H9 (cell line): ENCODE results near the gene MGRN1. TPM values are rescaled to one million over a fixed set of nuclear protein-coding genes. Genes with fewer than 3 reads are reported as not detected.

Experiments used
- DNase-seq: peaks from one replicate; pipeline ENCODE4 v3.0.0-alpha.2; 2017
- H2AFZ ChIP-seq: one replicate; pipeline ENCODE4 v1.6.1; 2013; ENCODE audit warnings: mild to moderate bottlenecking, low read length, control low read depth, moderate library complexity
- H2AK5ac ChIP-seq: 2 replicates; pipeline ENCODE4 v1.6.1; 2013; ENCODE audit warnings: low read length, control low read depth, mixed read lengths; ENCODE audit not compliant: insufficient read length
- H2BK120ac ChIP-seq: one replicate; pipeline ENCODE4 v1.6.1; 2013; ENCODE audit warnings: low read depth, mild to moderate bottlenecking, low read length, control low read depth, inconsistent platforms; ENCODE audit not compliant: poor library complexity, severe bottlenecking
- H2BK12ac ChIP-seq: 2 replicates; pipeline ENCODE4 v1.6.1; 2013; ENCODE audit warnings: low read length, control low read depth, mixed read lengths, low read depth; ENCODE audit not compliant: insufficient read length
- H2BK15ac ChIP-seq: 2 replicates; pipeline ENCODE4 v1.6.1; 2013; ENCODE audit warnings: low read depth, low read length, control low read depth
- H2BK20ac ChIP-seq: one replicate; pipeline ENCODE4 v1.6.1; 2013; ENCODE audit warnings: low read depth, mild to moderate bottlenecking, low read length, control low read depth, inconsistent platforms; ENCODE audit not compliant: poor library complexity, severe bottlenecking
- H2BK5ac ChIP-seq: 2 replicates; pipeline ENCODE4 v1.6.1; 2013; ENCODE audit warnings: low read length, control low read depth, mixed read lengths; ENCODE audit not compliant: insufficient read length
- H3K14ac ChIP-seq: 2 replicates; pipeline ENCODE4 v1.6.1; 2013; ENCODE audit warnings: low read length, control low read depth; ENCODE audit not compliant: insufficient read depth
- H3K18ac ChIP-seq: 2 replicates; pipeline ENCODE4 v1.6.1; 2013; ENCODE audit warnings: low read depth, mild to moderate bottlenecking, mixed read lengths, low read length, control low read depth; ENCODE audit not compliant: insufficient read length
- H3K23ac ChIP-seq: 2 replicates; pipeline ENCODE4 v1.6.1; 2013; ENCODE audit warnings: low read length, control low read depth, mixed read lengths, low read depth; ENCODE audit not compliant: insufficient read length
- H3K23me2 ChIP-seq: 2 replicates; pipeline ENCODE4 v1.6.1; 2013; ENCODE audit warnings: low read depth, mild to moderate bottlenecking, mixed read lengths, low read length, control low read depth; ENCODE audit not compliant: insufficient read length, poor library complexity, severe bottlenecking
- H3K27ac ChIP-seq: 2 replicates; pipeline ENCODE4 v1.5.1; 2013; ENCODE audit warnings: low read length, control low read depth, mixed read lengths, low read depth; ENCODE audit not compliant: insufficient read length
- H3K27me3 ChIP-seq: 2 replicates; pipeline ENCODE4 v1.6.1; 2013; ENCODE audit warnings: low read length, control low read depth, inconsistent platforms; ENCODE audit not compliant: insufficient read depth
- H3K4ac ChIP-seq: 2 replicates; pipeline ENCODE4 v1.6.1; 2013; ENCODE audit warnings: low read depth, mild to moderate bottlenecking, control low read depth, inconsistent platforms, low read length, moderate library complexity
- H3K4me1 ChIP-seq: 2 replicates; pipeline ENCODE4 v1.6.1; 2013; ENCODE audit warnings: low read length, control low read depth, inconsistent platforms; ENCODE audit not compliant: insufficient read depth
- H3K4me2 ChIP-seq: 2 replicates; pipeline ENCODE4 v1.6.1; 2013; ENCODE audit warnings: low read length, control low read depth, mixed read lengths; ENCODE audit not compliant: insufficient read length, insufficient read depth
- H3K56ac ChIP-seq: 2 replicates; pipeline ENCODE4 v1.6.1; 2013; ENCODE audit warnings: low read depth, mild to moderate bottlenecking, mixed read lengths, low read length, control low read depth; ENCODE audit not compliant: insufficient read length
- H3K79me1 ChIP-seq: 2 replicates; pipeline ENCODE4 v1.6.1; 2013; ENCODE audit warnings: low read depth, mild to moderate bottlenecking, moderate library complexity, low read length, control low read depth, inconsistent platforms; ENCODE audit not compliant: insufficient read depth, poor library complexity, severe bottlenecking
- H3K79me2 ChIP-seq: 2 replicates; pipeline ENCODE4 v1.6.1; 2013; ENCODE audit warnings: low read length, control low read depth, inconsistent platforms; ENCODE audit not compliant: insufficient read depth
- H3K9ac ChIP-seq: 2 replicates; pipeline ENCODE4 v1.6.1; 2013; ENCODE audit warnings: low read length, control low read depth, mixed read lengths; ENCODE audit not compliant: insufficient read length; ENCODE audit errors: extremely low read depth
- H3K9me3 ChIP-seq: one replicate; pipeline ENCODE4 v1.6.1; 2013; ENCODE audit warnings: low read depth, low read length, inconsistent platforms; ENCODE audit not compliant: control insufficient read depth
- H3T11ph ChIP-seq: one replicate; pipeline ENCODE4 v1.6.1; 2013; ENCODE audit warnings: mild to moderate bottlenecking, low read length, control low read depth, inconsistent platforms
- H4K20me1 ChIP-seq: one replicate; pipeline ENCODE4 v1.6.1; 2013; ENCODE audit not compliant: control insufficient read depth, insufficient read length, insufficient read depth
- H4K5ac ChIP-seq: 2 replicates; pipeline ENCODE4 v1.6.1; 2013; ENCODE audit warnings: low read depth, mild to moderate bottlenecking, mixed read lengths, low read length, control low read depth; ENCODE audit not compliant: insufficient read length
- H4K8ac ChIP-seq: replicated peaks from 2 replicates; pipeline ENCODE4 v1.6.1; 2013; ENCODE audit warnings: low read length, control low read depth, mixed read lengths, low read depth; ENCODE audit not compliant: insufficient read length
- H4K91ac ChIP-seq: 2 replicates; pipeline ENCODE4 v1.6.1; 2013; ENCODE audit warnings: low read depth, mild to moderate bottlenecking, moderate library complexity, mixed read lengths, low read length, control low read depth; ENCODE audit not compliant: insufficient read length
- H3K27ac Mint-ChIP-seq, 3 experiments: 2 replicates in 2 of 3; 3 replicates in 1 of 3; pipeline ENCODE4 v1.8.0; 2020 to 2021; ENCODE audit warnings: mixed read lengths in 3 of 3, mild to moderate bottlenecking in 1 of 3, moderate library complexity in 1 of 3
- H3K27me3 Mint-ChIP-seq: 2 replicates; pipeline ENCODE4 v1.8.0; 2021; ENCODE audit warnings: low read depth, mild to moderate bottlenecking, moderate library complexity, mixed read lengths
- H3K36me3 Mint-ChIP-seq, 3 experiments: 2 replicates in 2 of 3; 3 replicates in 1 of 3; pipeline ENCODE4 v1.8.0; 2020 to 2021; ENCODE audit warnings: low read depth in 3 of 3, mixed read lengths in 3 of 3; ENCODE audit not compliant: insufficient read depth in 1 of 3
- H3K4me1 Mint-ChIP-seq, 2 experiments: 2 replicates each; pipeline ENCODE4 v1.8.0; 2020; ENCODE audit warnings: mixed read lengths in 2 of 2
- H3K4me3 Mint-ChIP-seq, 2 experiments: 2 replicates in 1 of 2; 3 replicates in 1 of 2; pipeline ENCODE4 v1.8.0; 2020 to 2021; ENCODE audit warnings: mild to moderate bottlenecking in 2 of 2, mixed read lengths in 2 of 2, moderate library complexity in 1 of 2
- H3K9me3 Mint-ChIP-seq, 2 experiments: 2 replicates in 1 of 2; 3 replicates in 1 of 2; pipeline ENCODE4 v1.8.0; 2020; ENCODE audit warnings: mild to moderate bottlenecking in 2 of 2, mixed read lengths in 2 of 2, moderate library complexity in 1 of 2
- WGBS: extraction: QIAGEN DNeasy Blood & Tissue Kit; methylation state at CpG from one replicate; pipeline ENCODE4 v1.1.7; 2013; ENCODE audit warnings: missing lambda C conversion rate, low lambda C conversion rate, mixed read lengths; ENCODE audit not compliant: insufficient read length; ENCODE audit errors: extremely low coverage; 5-methylcytosine and 5-hydroxymethylcytosine counted together
- total RNA-seq: library from RNA; stranded (reverse); gene quantifications from 2 replicates; pipeline ENCODE4 v1.2.1, GENCODE V29; 2021
- TF ChIP-seq, protein P1 (sequence below): fragments of 200-600 bp; sonication (generic); conservative IDR thresholded peaks from 3 replicates; pipeline ENCODE4 v1.8.0; 2021; ENCODE audit warnings: antibody characterized with exemption, mild to moderate bottlenecking

The MGRN1 gene
- total RNA-seq, 1 experiment from 2014 or later: 91.6 TPM

DNA sequence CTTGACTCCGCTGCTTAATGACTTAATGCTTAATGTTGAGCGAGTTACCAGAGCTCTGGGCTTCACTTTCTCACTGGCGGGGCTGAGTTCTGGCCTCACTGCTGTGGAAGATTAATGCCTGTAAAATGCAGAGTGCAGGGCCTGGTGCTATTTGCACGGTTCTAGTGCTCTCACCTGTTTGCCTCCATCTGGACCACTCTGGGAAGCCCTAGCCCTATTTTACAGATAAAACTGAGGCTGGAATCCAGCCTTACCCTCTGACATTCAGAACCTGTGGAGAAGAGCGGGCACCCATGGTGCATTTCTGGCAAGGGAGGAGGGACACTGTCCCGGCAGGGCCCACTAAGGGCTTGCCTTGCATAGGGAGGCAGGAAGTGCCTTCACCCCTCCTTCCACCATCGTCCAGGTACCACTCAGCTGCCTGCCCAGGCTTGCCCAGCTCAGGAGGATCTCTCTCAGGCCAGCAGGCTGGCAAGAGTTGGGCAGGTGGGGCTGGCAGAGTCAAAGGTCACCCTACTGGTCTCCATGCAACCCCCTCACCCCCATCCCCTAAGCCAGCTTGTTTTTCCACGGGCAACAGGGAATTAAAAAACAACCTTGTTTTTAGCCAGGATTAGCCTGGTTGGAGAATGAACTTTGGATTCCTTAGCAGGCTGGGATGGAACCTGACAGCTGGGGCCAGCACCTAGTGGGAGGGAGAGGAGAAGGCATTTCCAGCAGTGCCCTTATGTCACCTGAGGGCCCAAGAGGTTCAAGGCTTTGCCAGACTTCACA, 5.8 kb upstream of the MGRN1 start:
- H3K79me1 ChIP-seq: no peaks in the 10 kb centered on the region
- no peak overlapping the region for H4K5ac ChIP-seq
- no peak overlapping the region for H3K4me3 Mint-ChIP-seq
- H3K14ac ChIP-seq: no peak overlapping the region
- peaks cover 0 to 2% (median 0%) of the 10 kb centered on the region in 3 experiments; a peak in 2 of 7 replicates for H3K36me3 Mint-ChIP-seq
- no peak overlapping the region for H2AK5ac ChIP-seq
- peak overlapping the region; percentile 55 to 83 (median 73); a peak in 2 of 7 replicates for H3K27ac Mint-ChIP-seq
- H4K8ac ChIP-seq: no peak overlapping the region
- peak overlapping the region; percentile 16 for H4K91ac ChIP-seq
- H3K79me2 ChIP-seq: peaks cover 2% of the 10 kb centered on the region; the same call in 1 of the 2 replicates
- H3K4ac ChIP-seq: no peak overlapping the region
- no peak overlapping the region for H3K4me2 ChIP-seq
- peaks cover 21 to 27% of the 10 kb centered on the region in 2 experiments for H3K4me1 Mint-ChIP-seq
- H2AFZ ChIP-seq: no peak overlapping the region
- WGBS: no CpG with 5 or more reads among the region's 8 CpGs
- no peaks in the 10 kb centered on the region for H3K9me3 Mint-ChIP-seq
- H4K20me1 ChIP-seq: no peaks in the 10 kb centered on the region
- no peak overlapping the region for H2BK120ac ChIP-seq
- no peak overlapping the region for H3K9ac ChIP-seq
- no peak for DNase-seq
- TF ChIP-seq, protein P1, sequence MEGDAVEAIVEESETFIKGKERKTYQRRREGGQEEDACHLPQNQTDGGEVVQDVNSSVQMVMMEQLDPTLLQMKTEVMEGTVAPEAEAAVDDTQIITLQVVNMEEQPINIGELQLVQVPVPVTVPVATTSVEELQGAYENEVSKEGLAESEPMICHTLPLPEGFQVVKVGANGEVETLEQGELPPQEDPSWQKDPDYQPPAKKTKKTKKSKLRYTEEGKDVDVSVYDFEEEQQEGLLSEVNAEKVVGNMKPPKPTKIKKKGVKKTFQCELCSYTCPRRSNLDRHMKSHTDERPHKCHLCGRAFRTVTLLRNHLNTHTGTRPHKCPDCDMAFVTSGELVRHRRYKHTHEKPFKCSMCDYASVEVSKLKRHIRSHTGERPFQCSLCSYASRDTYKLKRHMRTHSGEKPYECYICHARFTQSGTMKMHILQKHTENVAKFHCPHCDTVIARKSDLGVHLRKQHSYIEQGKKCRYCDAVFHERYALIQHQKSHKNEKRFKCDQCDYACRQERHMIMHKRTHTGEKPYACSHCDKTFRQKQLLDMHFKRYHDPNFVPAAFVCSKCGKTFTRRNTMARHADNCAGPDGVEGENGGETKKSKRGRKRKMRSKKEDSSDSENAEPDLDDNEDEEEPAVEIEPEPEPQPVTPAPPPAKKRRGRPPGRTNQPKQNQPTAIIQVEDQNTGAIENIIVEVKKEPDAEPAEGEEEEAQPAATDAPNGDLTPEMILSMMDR: no peak
- H3K27ac ChIP-seq: no peak overlapping the region
- no peak overlapping the region for H3T11ph ChIP-seq
- H3K56ac ChIP-seq: no peak overlapping the region
- no peak overlapping the region for H2BK12ac ChIP-seq
- no peaks in the 10 kb centered on the region for H3K9me3 ChIP-seq
- no peak overlapping the region for H3K18ac ChIP-seq
- H3K23ac ChIP-seq: no peak overlapping the region
- peaks cover 1% of the 10 kb centered on the region; the same call in 1 of the 2 replicates for H3K27me3 Mint-ChIP-seq
- H2BK5ac ChIP-seq: no peak overlapping the region
- H2BK20ac ChIP-seq: no peak overlapping the region
- H3K4me1 ChIP-seq: no peaks in the 10 kb centered on the region
- H3K27me3 ChIP-seq: no peaks in the 10 kb centered on the region
- peaks cover 6% of the 10 kb centered on the region for H3K23me2 ChIP-seq
- no peak overlapping the region for H2BK15ac ChIP-seq
